ENCODE data around the gene CPT1A.
"Not testable (repeated sequence)": the region's sequence is repeated elsewhere in the genome, so short reads cannot be mapped to it uniquely, and the experiment has no call there.

CPT1A gene

GRCh38 chr11:68841718-68842426 is at the start of gene CPT1A:
CPT1A (minus strand) TSS chr11:68841916; CDS start chr11:68815474, 26,442 bp downstream.
- DNase-seq (ENCODE audit: low read depth) = peak; percentile 62

GRCh38 chr11:68890490-68891231 is 48.9 kb upstream of the CPT1A start:
- no peak for DNase-seq (ENCODE audit: low read depth)

GRCh38 chr11:68889948-68890446 is 48.3 kb upstream of the CPT1A start:
- no peak for DNase-seq (ENCODE audit: low read depth)

GRCh38 chr11:68884827-68885226 is 43.1 kb upstream of the CPT1A start:
- DNase-seq (ENCODE audit: low read depth) = not testable (repeated sequence)

GRCh38 chr11:68882391-68882790 is 40.7 kb upstream of the CPT1A start:
- DNase-seq (ENCODE audit: low read depth) = no peak

- DNase-seq (ENCODE audit: low read depth) = no peak
These were observed 39.6 kb upstream of the CPT1A start for GRCh38 chr11:68881320-68881719.

- no peak for DNase-seq (ENCODE audit: low read depth)
These were observed 39.1 kb upstream of the CPT1A start for GRCh38 chr11:68880851-68881250.

GRCh38 chr11:68878022-68878421 is 36.3 kb upstream of the CPT1A start:
- DNase-seq (ENCODE audit: low read depth) = no peak

GRCh38 chr11:68872216-68873003 is 30.7 kb upstream of the CPT1A start:
- no peak for DNase-seq (ENCODE audit: low read depth)

GRCh38 chr11:68870470-68870869 is 28.8 kb upstream of the CPT1A start:
- no peak for DNase-seq (ENCODE audit: low read depth)

- DNase-seq (ENCODE audit: low read depth) = no peak
These were observed 26.6 kb upstream of the CPT1A start for GRCh38 chr11:68868221-68868835.

GRCh38 chr11:68867066-68867465 is 25.4 kb upstream of the CPT1A start:
- DNase-seq (ENCODE audit: low read depth) = no peak

- DNase-seq (ENCODE audit: low read depth) = no peak
These were observed 23.5 kb upstream of the CPT1A start for GRCh38 chr11:68865241-68865640.

- no peak for DNase-seq (ENCODE audit: low read depth)
These were observed 22.0 kb upstream of the CPT1A start for GRCh38 chr11:68863553-68864265.

GRCh38 chr11:68862421-68862820 is 20.7 kb upstream of the CPT1A start:
- DNase-seq (ENCODE audit: low read depth) = no peak

- DNase-seq (ENCODE audit: low read depth) = no peak
These were observed 17.4 kb upstream of the CPT1A start for GRCh38 chr11:68859123-68859522.

- DNase-seq (ENCODE audit: low read depth) = no peak
These were observed 15.4 kb upstream of the CPT1A start for GRCh38 chr11:68857037-68857586.

- DNase-seq (ENCODE audit: low read depth) = not testable (repeated sequence)
These were observed 14.8 kb upstream of the CPT1A start for GRCh38 chr11:68856425-68857030.

- DNase-seq (ENCODE audit: low read depth) = no peak
These were observed 13.7 kb upstream of the CPT1A start for GRCh38 chr11:68855205-68855981.

Measured in activated T-helper 9 cell treated with anti-CD3 and anti-CD28 coated beads, Interleukin-2, amount 50 U/mL, for 16 hours (primary cell).